Measurements from ENCODE around the gene EIF3I. TPM values are rescaled to one million over a fixed set of nuclear protein-coding genes. Genes with fewer than 3 reads are reported as not detected.
"Not testable (repeated sequence)": the region's sequence is repeated elsewhere in the genome, so short reads cannot be mapped to it uniquely, and the experiment has no call there.

Gene EIF3I
- total and polyA plus RNA-seq, 2 donors from 2014 or later = 132 to 178 TPM

GRCh38 chr1:32257227-32257508 is 35.0 kb downstream of the EIF3I start:
- FAIRE-seq = no peak
- no peak overlapping the region for H3K4me3 ChIP-seq (ENCODE audit: low read length in 3 of 3)
- H3K9ac ChIP-seq (ENCODE audit: low read length in 3 of 3) = no peak overlapping the region
- DNase-seq = no peak
- H3K9me3 ChIP-seq (ENCODE audit: control insufficient read depth in 2 of 3, insufficient read depth in 1 of 3, low read length in 3 of 3) = no peaks in the 10 kb centered on the region
- no peaks in the 10 kb centered on the region for H3K27me3 ChIP-seq (ENCODE audit: control insufficient read depth, insufficient read depth, low read length)
- no peak for TF ChIP-seq CTCF (IDR thresholded peaks at IDR 0.05; ENCODE audit: borderline replicate concordance, extremely low read depth, insufficient read depth)
- no peak overlapping the region for H3K27ac ChIP-seq (ENCODE audit: low read depth in 2 of 2, low read length in 2 of 2)
- no peaks in the 10 kb centered on the region for H3K36me3 ChIP-seq (ENCODE audit: control insufficient read depth in 2 of 3, insufficient read depth in 3 of 3, low read length in 3 of 3)
- intact Hi-C loops (cut with DNase I) = no loop called here
- peaks cover 0 to 7% (median 0%) of the 10 kb centered on the region in 3 donors for H3K4me1 ChIP-seq (ENCODE audit: control insufficient read depth in 2 of 3, insufficient read depth in 2 of 3, low read depth in 1 of 3, low read length in 3 of 3)

- intact Hi-C loops (cut with DNase I); DNase-seq; FAIRE-seq: not testable (repeated sequence)
Observed at GRCh38 chr1:32263236-32263593, 41.0 kb downstream of the EIF3I start.

GRCh38 chr1:32263744-32264143 is 41.5 kb downstream of the EIF3I start:
- DNase-seq (no peak), FAIRE-seq (no peak)
- Histone ChIP-seq H3K9me3 (ENCODE audit: control insufficient read depth in 2 of 3, insufficient read depth in 1 of 3, low read length in 3 of 3) (no peaks in the 10 kb centered on the region), H3K27me3 (ENCODE audit: control insufficient read depth, insufficient read depth, low read length) (no peaks in the 10 kb centered on the region), H3K4me1 (ENCODE audit: control insufficient read depth in 2 of 3, insufficient read depth in 2 of 3, low read depth in 1 of 3, low read length in 3 of 3) (peaks cover 0 to 4% (median 0%) of the 10 kb centered on the region in 3 donors), H3K27ac (ENCODE audit: low read depth in 2 of 2, low read length in 2 of 2) (no peak overlapping the region), H3K4me3 (ENCODE audit: low read length in 3 of 3) (no peak overlapping the region), H3K9ac (ENCODE audit: low read length in 3 of 3) (no peak overlapping the region), H3K36me3 (ENCODE audit: control insufficient read depth in 2 of 3, insufficient read depth in 3 of 3, low read length in 3 of 3) (no peaks in the 10 kb centered on the region)
- intact Hi-C loops (cut with DNase I) = no loop called here
- TF ChIP-seq CTCF (IDR thresholded peaks at IDR 0.05; ENCODE audit: borderline replicate concordance, extremely low read depth, insufficient read depth) = no peak

More at GRCh38 chr1:32263236-32263593, 41.0 kb downstream of the EIF3I start:
- H3K27me3 ChIP-seq (ENCODE audit: control insufficient read depth, insufficient read depth, low read length); H3K9me3 ChIP-seq (ENCODE audit: control insufficient read depth in 2 of 3, insufficient read depth in 1 of 3, low read length in 3 of 3); H3K9ac ChIP-seq (ENCODE audit: low read length in 3 of 3); H3K27ac ChIP-seq (ENCODE audit: low read depth in 2 of 2, low read length in 2 of 2); H3K4me3 ChIP-seq (ENCODE audit: low read length in 3 of 3); H3K4me1 ChIP-seq (ENCODE audit: control insufficient read depth in 2 of 3, insufficient read depth in 2 of 3, low read depth in 1 of 3, low read length in 3 of 3); H3K36me3 ChIP-seq (ENCODE audit: control insufficient read depth in 2 of 3, insufficient read depth in 3 of 3, low read length in 3 of 3): not testable (repeated sequence)

- intact Hi-C loops (cut with DNase I) = no loop called here
- peaks cover 0 to 4% (median 0%) of the 10 kb centered on the region in 3 donors for H3K4me1 ChIP-seq (ENCODE audit: control insufficient read depth in 2 of 3, insufficient read depth in 2 of 3, low read depth in 1 of 3, low read length in 3 of 3)
- no peak overlapping the region for H3K4me3 ChIP-seq (ENCODE audit: low read length in 3 of 3)
- no peak for TF ChIP-seq CTCF (IDR thresholded peaks at IDR 0.05; ENCODE audit: borderline replicate concordance, extremely low read depth, insufficient read depth)
- H3K9ac ChIP-seq (ENCODE audit: low read length in 3 of 3) = no peak overlapping the region
- no peaks in the 10 kb centered on the region for H3K9me3 ChIP-seq (ENCODE audit: control insufficient read depth in 2 of 3, insufficient read depth in 1 of 3, low read length in 3 of 3)
- DNase-seq (no peak), FAIRE-seq (no peak)
- H3K36me3 ChIP-seq (ENCODE audit: control insufficient read depth in 2 of 3, insufficient read depth in 3 of 3, low read length in 3 of 3) = no peaks in the 10 kb centered on the region
- no peaks in the 10 kb centered on the region for H3K27me3 ChIP-seq (ENCODE audit: control insufficient read depth, insufficient read depth, low read length)
- H3K27ac ChIP-seq (ENCODE audit: low read depth in 2 of 2, low read length in 2 of 2) = no peak overlapping the region
Observed at GRCh38 chr1:32265846-32266245, 43.6 kb downstream of the EIF3I start.

Data from kidney (tissue), 14 donors.